Fibroblast of lung (primary cell): Measurements from ENCODE around the gene PIM1.

ENCODE experiments used
- CTCF ChIP-seq, 2 donors: IDR thresholded peaks in 1 of 2; conservative IDR thresholded peaks in 1 of 2; 1 replicate in 1 of 2; 2 replicates in 1 of 2; pipeline ENCODE4 v1.5.1; 2011 to 2012; ENCODE audit warnings: low read length in 2 of 2, control low read depth in 1 of 2, inconsistent platforms in 1 of 2, low read depth in 1 of 2, mild to moderate bottlenecking in 1 of 2
- EZH2 ChIP-seq: IDR thresholded peaks from 2 replicates; pipeline ENCODE4 v1.5.1; 2012; ENCODE audit warnings: low read length, control low read depth, mild to moderate bottlenecking; ENCODE audit errors: missing control alignments

GRCh38 chr6:37200085-37200484, 30.1 kb downstream of the PIM1 start:
- TF ChIP-seq EZH2 (no peak), CTCF (conservative IDR thresholded peaks at IDR 0.05 in 1 of 2, IDR thresholded peaks at IDR 0.05 in 1 of 2; ENCODE audit: low read depth in 1 of 2, low read length in 2 of 2) (no peak)
